GM19099 (cell line): Measurements from ENCODE around the gene CDK7.

Experiments
- POLR2A ChIP-seq: IDR thresholded peaks from 3 replicates; pipeline ENCODE4 v1.6.1; 2011; ENCODE audit warnings: low read depth; ENCODE audit not compliant: insufficient read length; ENCODE audit errors: extremely low read depth

The CDK7 gene

GRCh38 chr5:69234457-69235268 is at the start of gene CDK7:
CDK7 (plus strand) TSS chr5:69234886; CDS start chr5:69234976, 90 bp downstream.
- peak; percentile 79 for TF ChIP-seq POLR2A

GRCh38 chr5:69187342-69187741 is 47.3 kb upstream of the CDK7 start:
- TF ChIP-seq POLR2A, result no peak

GRCh38 chr5:69188811-69189161 is 45.9 kb upstream of the CDK7 start:
- no peak for TF ChIP-seq POLR2A

- peak; percentile 72 for TF ChIP-seq POLR2A
Measured at GRCh38 chr5:69189162-69190086, 45.3 kb upstream of the CDK7 start, which contains the start of gene CENPH. CENPH (plus strand) TSS chr5:69189583; CDS start chr5:69189635, 52 bp downstream.

GRCh38 chr5:69202497-69202896 is 32.2 kb upstream of the CDK7 start:
- no peak for TF ChIP-seq POLR2A

GRCh38 chr5:69206528-69207190 is 28.0 kb upstream of the CDK7 start:
- TF ChIP-seq POLR2A, result no peak

GRCh38 chr5:69209602-69210001 is 25.1 kb upstream of the CDK7 start:
- TF ChIP-seq POLR2A, result no peak

GRCh38 chr5:69211200-69211599 is 23.5 kb upstream of the CDK7 start:
- no peak for TF ChIP-seq POLR2A

GRCh38 chr5:69212022-69212421 is 22.7 kb upstream of the CDK7 start:
- TF ChIP-seq POLR2A, result no peak

- no peak for TF ChIP-seq POLR2A
Measured at GRCh38 chr5:69213513-69214215, 21.0 kb upstream of the CDK7 start.

- no peak for TF ChIP-seq POLR2A
Measured at GRCh38 chr5:69217151-69217511, 17.6 kb upstream of the CDK7 start.

- peak; percentile 73 for TF ChIP-seq POLR2A
Measured at GRCh38 chr5:69217548-69218526, 16.8 kb upstream of the CDK7 start.

GRCh38 chr5:69219939-69220338 is 14.7 kb upstream of the CDK7 start:
- no peak for TF ChIP-seq POLR2A

GRCh38 chr5:69224520-69224919 is 10.2 kb upstream of the CDK7 start:
- TF ChIP-seq POLR2A, result no peak

GRCh38 chr5:69225860-69226259 is 8.8 kb upstream of the CDK7 start:
- TF ChIP-seq POLR2A, result no peak
